Measurements from ENCODE around the gene TAF5L. TPM values are rescaled to one million over a fixed set of nuclear protein-coding genes. Genes with fewer than 3 reads are reported as not detected.

The TAF5L gene
- total and polyA plus RNA-seq, 4 donors, result 7.7 to 24.3 (median 14.8) TPM

- Histone ChIP-seq H3K36me3 (ENCODE audit: control insufficient read depth in 4 of 4, insufficient read depth in 4 of 4, low read length in 4 of 4) (no peaks in the 10 kb centered on the region), H3K27me3 (ENCODE audit: control insufficient read depth in 3 of 3, insufficient read depth in 3 of 3, low read length in 2 of 3) (no peaks in the 10 kb centered on the region), H3K4me3 (no peak overlapping the region), H3K9ac (ENCODE audit: insufficient read depth in 1 of 2, low read length in 2 of 2) (no peak overlapping the region), H3K27ac (ENCODE audit: low read depth in 1 of 2, low read length in 1 of 2) (no peak overlapping the region), H3K4me1 (ENCODE audit: control insufficient read depth in 5 of 5, insufficient read depth in 5 of 5, low read length in 5 of 5) (no peaks in the 10 kb centered on the region), H3K9me3 (ENCODE audit: control insufficient read depth in 4 of 4, insufficient read depth in 3 of 4, low read length in 3 of 4) (no peaks in the 10 kb centered on the region)
- DNase-seq (no peak), ATAC-seq (ENCODE audit: insufficient read depth, low FRiP score) (no peak)
- 90 to 93% methylated on average over 2 of the region's 2 CpGs for WGBS, 2 donors
- TF ChIP-seq CTCF (IDR thresholded peaks at IDR 0.05; ENCODE audit: control extremely low read depth, extremely low read depth), result no peak
These were observed 46.3 kb upstream of the TAF5L start for GRCh38 chr1:229672246-229672645.

- Histone ChIP-seq H3K36me3 (ENCODE audit: control insufficient read depth in 4 of 4, insufficient read depth in 4 of 4, low read length in 4 of 4) (no peaks in the 10 kb centered on the region), H3K27ac (ENCODE audit: low read depth in 1 of 2, low read length in 1 of 2) (no peak overlapping the region), H3K27me3 (ENCODE audit: control insufficient read depth in 3 of 3, insufficient read depth in 3 of 3, low read length in 2 of 3) (no peaks in the 10 kb centered on the region), H3K4me1 (ENCODE audit: control insufficient read depth in 5 of 5, insufficient read depth in 5 of 5, low read length in 5 of 5) (no peaks in the 10 kb centered on the region), H3K9ac (ENCODE audit: insufficient read depth in 1 of 2, low read length in 2 of 2) (no peak overlapping the region), H3K4me3 (no peak overlapping the region), H3K9me3 (ENCODE audit: control insufficient read depth in 4 of 4, insufficient read depth in 3 of 4, low read length in 3 of 4) (no peaks in the 10 kb centered on the region)
- ATAC-seq (ENCODE audit: insufficient read depth, low FRiP score) (no peak), DNase-seq (no peak)
- TF ChIP-seq CTCF (IDR thresholded peaks at IDR 0.05; ENCODE audit: control extremely low read depth, extremely low read depth), result no peak
- WGBS, 2 donors, result 77 to 80% methylated on average over 5 of the region's 5 CpGs
These were observed 45.4 kb upstream of the TAF5L start for GRCh38 chr1:229671310-229671709.

- Histone ChIP-seq H3K9ac (ENCODE audit: insufficient read depth in 1 of 2, low read length in 2 of 2) (no peak overlapping the region), H3K27ac (ENCODE audit: low read depth in 1 of 2, low read length in 1 of 2) (no peak overlapping the region), H3K9me3 (ENCODE audit: control insufficient read depth in 4 of 4, insufficient read depth in 3 of 4, low read length in 3 of 4) (no peaks in the 10 kb centered on the region), H3K36me3 (ENCODE audit: control insufficient read depth in 4 of 4, insufficient read depth in 4 of 4, low read length in 4 of 4) (no peaks in the 10 kb centered on the region), H3K27me3 (ENCODE audit: control insufficient read depth in 3 of 3, insufficient read depth in 3 of 3, low read length in 2 of 3) (no peaks in the 10 kb centered on the region), H3K4me1 (ENCODE audit: control insufficient read depth in 5 of 5, insufficient read depth in 5 of 5, low read length in 5 of 5) (peaks cover 0 to under 1% (median 0%) of the 10 kb centered on the region in 5 donors), H3K4me3 (no peak overlapping the region)
- DNase-seq, result no peak
- 89 to 92% methylated on average over 4 of the region's 4 CpGs for whole genome bisulfite sequencing, 2 donors
- ATAC-seq (ENCODE audit: insufficient read depth, low FRiP score), result no peak
- no peak for TF ChIP-seq CTCF (IDR thresholded peaks at IDR 0.05; ENCODE audit: control extremely low read depth, extremely low read depth)
These were observed 43.4 kb upstream of the TAF5L start for GRCh38 chr1:229669333-229669732.

GRCh38 chr1:229666585-229666984 lies 40.7 kb upstream of the TAF5L start:
- H3K9me3 ChIP-seq (ENCODE audit: control insufficient read depth in 4 of 4, insufficient read depth in 3 of 4, low read length in 3 of 4), result no peaks in the 10 kb centered on the region
- H3K4me3 ChIP-seq, result no peak overlapping the region
- DNase-seq (no peak), ATAC-seq (ENCODE audit: insufficient read depth, low FRiP score) (no peak)
- no peak overlapping the region for H3K27ac ChIP-seq (ENCODE audit: low read depth in 1 of 2, low read length in 1 of 2)
- WGBS, 2 donors, result 90% methylated on average over 4 of the region's 4 CpGs
- peaks cover 0 to 10% (median 0%) of the 10 kb centered on the region in 5 donors for H3K4me1 ChIP-seq (ENCODE audit: control insufficient read depth in 5 of 5, insufficient read depth in 5 of 5, low read length in 5 of 5)
- H3K9ac ChIP-seq (ENCODE audit: insufficient read depth in 1 of 2, low read length in 2 of 2), result no peak overlapping the region
- H3K36me3 ChIP-seq (ENCODE audit: control insufficient read depth in 4 of 4, insufficient read depth in 4 of 4, low read length in 4 of 4), result peaks cover 0 to 2% (median 0%) of the 10 kb centered on the region in 4 donors
- no peak for TF ChIP-seq CTCF (IDR thresholded peaks at IDR 0.05; ENCODE audit: control extremely low read depth, extremely low read depth)
- no peaks in the 10 kb centered on the region for H3K27me3 ChIP-seq (ENCODE audit: control insufficient read depth in 3 of 3, insufficient read depth in 3 of 3, low read length in 2 of 3)
